Measurements from ENCODE around the gene C17orf114.
A peak's percentile ranks its signal among the peaks of the same experiment; 100 is the strongest.
"Not testable (repeated sequence)": the region's sequence is repeated elsewhere in the genome, so short reads cannot be mapped to it uniquely, and the experiment has no call there.

The C17orf114 gene

GRCh38 chr17:4802228-4802627, at the start of gene C17orf114:
C17orf114 (minus strand) TSS chr17:4802328.
- DNase-seq (ENCODE audit: low read depth, low spot score), result no peak

GRCh38 chr17:4851084-4851483, 49.0 kb upstream of the C17orf114 start:
- DNase-seq (ENCODE audit: low read depth, low spot score), result no peak

- no peak for DNase-seq (ENCODE audit: low read depth, low spot score)
These were observed 48.1 kb upstream of the C17orf114 start for GRCh38 chr17:4850246-4850645.

- no peak for DNase-seq (ENCODE audit: low read depth, low spot score)
These were observed 46.9 kb upstream of the C17orf114 start for GRCh38 chr17:4849011-4849536.

GRCh38 chr17:4846635-4847390, 44.7 kb upstream of the C17orf114 start:
- DNase-seq (ENCODE audit: low read depth, low spot score), result no peak

- DNase-seq (ENCODE audit: low read depth, low spot score), result no peak
These were observed 43.0 kb upstream of the C17orf114 start for GRCh38 chr17:4845118-4845517.

GRCh38 chr17:4843321-4844000, 41.3 kb upstream of the C17orf114 start:
- no peak for DNase-seq (ENCODE audit: low read depth, low spot score)

GRCh38 chr17:4842376-4842775, 40.2 kb upstream of the C17orf114 start:
- no peak for DNase-seq (ENCODE audit: low read depth, low spot score)

- no peak for DNase-seq (ENCODE audit: low read depth, low spot score)
These were observed 38.7 kb upstream of the C17orf114 start for GRCh38 chr17:4840893-4841242.

- no peak for DNase-seq (ENCODE audit: low read depth, low spot score)
These were observed 38.1 kb upstream of the C17orf114 start for GRCh38 chr17:4839965-4840892.

- DNase-seq (ENCODE audit: low read depth, low spot score), result no peak
These were observed 37.1 kb upstream of the C17orf114 start for GRCh38 chr17:4839221-4839620.

GRCh38 chr17:4838309-4838785, 36.2 kb upstream of the C17orf114 start:
- no peak for DNase-seq (ENCODE audit: low read depth, low spot score)

- DNase-seq (ENCODE audit: low read depth, low spot score), result no peak
These were observed 35.6 kb upstream of the C17orf114 start for GRCh38 chr17:4837471-4838308.

GRCh38 chr17:4836221-4836620, 34.1 kb upstream of the C17orf114 start:
- DNase-seq (ENCODE audit: low read depth, low spot score), result no peak

- DNase-seq (ENCODE audit: low read depth, low spot score), result no peak
These were observed 32.5 kb upstream of the C17orf114 start for GRCh38 chr17:4834681-4835020.

- DNase-seq (ENCODE audit: low read depth, low spot score), result no peak
These were observed 32.0 kb upstream of the C17orf114 start for GRCh38 chr17:4833941-4834680.

GRCh38 chr17:4833178-4833940, 31.2 kb upstream of the C17orf114 start, which contains the start of gene MINK1:
MINK1 (plus strand) TSS chr17:4833340; CDS start chr17:4833584, 244 bp downstream.
- peak; percentile 73 for DNase-seq (ENCODE audit: low read depth, low spot score)

- DNase-seq (ENCODE audit: low read depth, low spot score), result not testable (repeated sequence)
These were observed 30.7 kb upstream of the C17orf114 start for GRCh38 chr17:4832829-4833177.

- DNase-seq (ENCODE audit: low read depth, low spot score), result no peak
These were observed 25.3 kb upstream of the C17orf114 start for GRCh38 chr17:4827399-4827798.

Measured in brain pericyte (primary cell).